Activated T-helper 1 cell treated with Interleukin-2 at 50 U/mL for 16 hours (primary cell): ENCODE results near the gene SPPL3.
"Not testable (repeated sequence)": the region's sequence is repeated elsewhere in the genome, so short reads cannot be mapped to it uniquely, and the experiment has no call there.

Experiments used
- DNase-seq: peaks from one replicate; pipeline ENCODE4 v3.0.0-alpha.2; 2020; ENCODE audit warnings: low read depth

SPPL3 gene

GRCh38 chr12:120904197-120904773 lies at the start of gene SPPL3:
TSS of gene SPPL3 (minus strand) at chr12:120904358. CDS start at chr12:120903867, 491 bp downstream.
- DNase-seq: peak; percentile 86

GRCh38 chr12:120950807-120951206 lies 46.6 kb upstream of the SPPL3 start:
- DNase-seq: no peak

- DNase-seq: not testable (repeated sequence)
Observed at GRCh38 chr12:120950260-120950799, 46.2 kb upstream of the SPPL3 start.

GRCh38 chr12:120945516-120945915 lies 41.4 kb upstream of the SPPL3 start:
- DNase-seq: not testable (repeated sequence)

GRCh38 chr12:120944645-120945217 lies 40.6 kb upstream of the SPPL3 start:
- peak; percentile 26 for DNase-seq

GRCh38 chr12:120943482-120943881 lies 39.3 kb upstream of the SPPL3 start:
- no peak for DNase-seq

- no peak for DNase-seq
Observed at GRCh38 chr12:120941846-120942405, 37.8 kb upstream of the SPPL3 start.

GRCh38 chr12:120941412-120941811 lies 37.3 kb upstream of the SPPL3 start:
- DNase-seq: no peak

- DNase-seq: no peak
Observed at GRCh38 chr12:120940799-120941198, 36.6 kb upstream of the SPPL3 start.

GRCh38 chr12:120940006-120940405 lies 35.8 kb upstream of the SPPL3 start:
- no peak for DNase-seq

- no peak for DNase-seq
Observed at GRCh38 chr12:120939523-120939922, 35.4 kb upstream of the SPPL3 start.

- no peak for DNase-seq
Observed at GRCh38 chr12:120938496-120938895, 34.3 kb upstream of the SPPL3 start.

- no peak for DNase-seq
Observed at GRCh38 chr12:120936197-120936596, 32.0 kb upstream of the SPPL3 start.

- no peak for DNase-seq
Observed at GRCh38 chr12:120933786-120934185, 29.6 kb upstream of the SPPL3 start.

GRCh38 chr12:120932956-120933526 lies 28.9 kb upstream of the SPPL3 start:
- DNase-seq: no peak

- DNase-seq: no peak
Observed at GRCh38 chr12:120932058-120932457, 27.9 kb upstream of the SPPL3 start.

- no peak for DNase-seq
Observed at GRCh38 chr12:120930032-120930431, 25.9 kb upstream of the SPPL3 start.

GRCh38 chr12:120928864-120929652 lies 24.9 kb upstream of the SPPL3 start:
- DNase-seq: no peak

- no peak for DNase-seq
Observed at GRCh38 chr12:120925740-120926563, 21.8 kb upstream of the SPPL3 start.

GRCh38 chr12:120922279-120922678 lies 18.1 kb upstream of the SPPL3 start:
- no peak for DNase-seq

GRCh38 chr12:120921637-120922036 lies 17.5 kb upstream of the SPPL3 start:
- DNase-seq: no peak
